Naive thymus-derived CD4-positive, alpha-beta T cell (primary cell): ENCODE data around the gene PCSK7. TPM values are rescaled to one million over a fixed set of nuclear protein-coding genes. Genes with fewer than 3 reads are reported as not detected.
"Not testable (repeated sequence)": the region's sequence is repeated elsewhere in the genome, so short reads cannot be mapped to it uniquely, and the experiment has no call there.

Source experiments
- ATAC-seq: fragments of 150-1000 bp; cut with Tn5 transposase; 2 replicates; pipeline ENCODE4 v1.10.0; 2021; ENCODE audit warnings: mild to moderate bottlenecking, moderate library complexity
- CTCF ChIA-PET: fragments of 350-600 bp; sonication (Branson Sonifier 250); formaldehyde crosslinking; loops from one replicate; lab custom pipeline; 2021; ENCODE audit warnings: antibody characterized with exemption; lab: Charles Lee
- POLR2A ChIA-PET: fragments of 350-600 bp; sonication (Branson Sonifier 250); formaldehyde crosslinking; loops from one replicate; lab custom pipeline; 2021; ENCODE audit warnings: antibody characterized with exemption, inconsistent platforms; lab: Charles Lee
- DNase-seq, 9 donors: peaks; one replicate each; pipeline versions ENCODE4 v3.0.0 to v3.0.0-alpha.2; 2020 to 2022; ENCODE audit warnings: mixed read lengths in 1 of 9
- H3K27ac ChIP-seq: one replicate; pipeline ENCODE4 v1.7.0; 2013; ENCODE audit warnings: mild to moderate bottlenecking, low read depth, low read length, moderate library complexity
- H3K27me3 ChIP-seq, 2 donors: one replicate each; pipeline ENCODE4 v1.7.0; 2013; ENCODE audit warnings: low read length in 2 of 2, mild to moderate bottlenecking in 2 of 2, moderate library complexity in 2 of 2; ENCODE audit not compliant: control insufficient read depth in 2 of 2, insufficient read depth in 2 of 2
- H3K36me3 ChIP-seq, 3 experiments: 1 replicate in 2 of 3; 2 replicates in 1 of 3; pipeline ENCODE4 v1.7.0; 2013; ENCODE audit warnings: low read length in 3 of 3, mild to moderate bottlenecking in 3 of 3, moderate library complexity in 1 of 3; ENCODE audit not compliant: insufficient read depth in 3 of 3, control insufficient read depth in 2 of 3
- H3K4me1 ChIP-seq, 2 donors: one replicate each; pipeline ENCODE4 v1.7.0; 2013; ENCODE audit warnings: low read length in 2 of 2, mild to moderate bottlenecking in 2 of 2, moderate library complexity in 1 of 2; ENCODE audit not compliant: control insufficient read depth in 2 of 2, insufficient read depth in 2 of 2
- H3K4me3 ChIP-seq: 2 replicates; pipeline ENCODE4 v1.7.0; 2013; ENCODE audit warnings: mild to moderate bottlenecking, low read length
- H3K9me3 ChIP-seq, 3 experiments: 1 replicate in 2 of 3; 2 replicates in 1 of 3; pipeline ENCODE4 v1.7.0; 2013; ENCODE audit warnings: low read length in 3 of 3; ENCODE audit not compliant: control insufficient read depth in 2 of 3
- H3K27ac Mint-ChIP-seq, 9 donors: one replicate each; pipeline ENCODE4 v1.8.0; 2020 to 2022; ENCODE audit warnings: mixed read lengths in 9 of 9, mild to moderate bottlenecking in 8 of 9, moderate library complexity in 5 of 9, inconsistent platforms in 2 of 9
- H3K27me3 Mint-ChIP-seq, 5 donors: one replicate each; pipeline ENCODE4 v1.8.0; 2021 to 2022; ENCODE audit warnings: mixed read lengths in 5 of 5, mild to moderate bottlenecking in 1 of 5
- H3K36me3 Mint-ChIP-seq, 5 donors: one replicate each; pipeline ENCODE4 v1.8.0; 2020 to 2022; ENCODE audit warnings: mixed read lengths in 5 of 5, mild to moderate bottlenecking in 3 of 5, inconsistent platforms in 1 of 5
- H3K4me1 Mint-ChIP-seq, 7 donors: one replicate each; pipeline ENCODE4 v1.8.0; 2020 to 2022; ENCODE audit warnings: mixed read lengths in 7 of 7, mild to moderate bottlenecking in 3 of 7, inconsistent platforms in 1 of 7
- H3K4me3 Mint-ChIP-seq, 10 donors: one replicate each; pipeline ENCODE4 v1.8.0; 2020 to 2022; ENCODE audit warnings: mild to moderate bottlenecking in 10 of 10, mixed read lengths in 10 of 10, moderate library complexity in 6 of 10, inconsistent platforms in 2 of 10
- H3K9me3 Mint-ChIP-seq, 11 donors: one replicate each; pipeline ENCODE4 v1.8.0; 2020 to 2022; ENCODE audit warnings: mixed read lengths in 11 of 11, mild to moderate bottlenecking in 4 of 11, inconsistent platforms in 1 of 11, moderate library complexity in 1 of 11
- intact Hi-C, 2 donors: fragments of 100-400 bp; cut with micrococcal nuclease; formaldehyde crosslinking; loops; one replicate each; pipeline ENCODE4 v1.15.1; 2023
- polyA plus RNA-seq, 2 donors: library from polyadenylated mRNA; unstranded; fragments of 300-500 nt; fragmentation: Illumina TruSeq; gene quantifications; one replicate each; pipeline ENCODE4 v1.2.3, GENCODE V29; 2021
- total RNA-seq, 6 experiments: library from RNA in 5 of 6; stranded (reverse) in 5 of 6; gene quantifications; 1 replicate in 5 of 6; 2 replicates in 1 of 6; pipeline ENCODE4 v1.2.3 and lab custom pipeline; 2021 to 2026

PCSK7 gene
- total and polyA plus RNA-seq, 7 experiments from 2014 or later, result 45.4 to 319 (median 290) TPM

GRCh38 chr11:117271208-117271607 is 39.3 kb upstream of the PCSK7 start:
- H3K9me3 ChIP-seq, result no peaks in the 10 kb centered on the region
- CTCF ChIA-PET, result no interaction called here
- POLR2A ChIA-PET, result interaction anchor here (0.9 kb wide), 1 partner anchor 15 kb away, joined by 3 read pairs; no protein-coding TSS in a partner anchor
- H3K27me3 ChIP-seq, result no peaks in the 10 kb centered on the region
- Mint-ChIP-seq H3K9me3 (peaks cover 0 to 4% (median 0%) of the 10 kb centered on the region in 11 donors), H3K4me1 (peaks cover 0 to 7% (median 0%) of the 10 kb centered on the region in 7 donors), H3K4me3 (no peak overlapping the region), H3K36me3 (peaks cover 11 to 68% (median 41%) of the 10 kb centered on the region in 5 donors), H3K27ac (no peak overlapping the region), H3K27me3 (no peaks in the 10 kb centered on the region)
- peaks cover 0 to 6% (median 6%) of the 10 kb centered on the region in 3 experiments for H3K36me3 ChIP-seq
- intact Hi-C loops, result no loop called here
- H3K4me1 ChIP-seq, result peaks cover 0 to 17% of the 10 kb centered on the region in 2 donors
- no peak overlapping the region for H3K4me3 ChIP-seq
- DNase-seq (no peak), ATAC-seq (no peak)
- H3K27ac ChIP-seq, result no peak overlapping the region

- Histone ChIP-seq H3K27ac (no peak overlapping the region), H3K4me3 (no peak overlapping the region), H3K36me3 (peaks cover 0 to 6% (median 6%) of the 10 kb centered on the region in 3 experiments), H3K27me3 (no peaks in the 10 kb centered on the region), H3K9me3 (no peaks in the 10 kb centered on the region), H3K4me1 (peaks cover 0 to 5% of the 10 kb centered on the region in 2 donors)
- H3K4me1 Mint-ChIP-seq, result peaks cover 0 to 7% (median 0%) of the 10 kb centered on the region in 7 donors
- H3K4me3 Mint-ChIP-seq, result no peak overlapping the region
- CTCF ChIA-PET, result no interaction called here
- no peaks in the 10 kb centered on the region for H3K27me3 Mint-ChIP-seq
- H3K9me3 Mint-ChIP-seq, result peaks cover 0 to 4% (median 0%) of the 10 kb centered on the region in 11 donors
- intact Hi-C loops, result no loop called here
- no peak overlapping the region for H3K27ac Mint-ChIP-seq
- POLR2A ChIA-PET, result no interaction called here
- H3K36me3 Mint-ChIP-seq, result peaks cover 11 to 63% (median 35%) of the 10 kb centered on the region in 5 donors
- ATAC-seq, result no peak
- no peak for DNase-seq
Measured at GRCh38 chr11:117269856-117270255, 38.0 kb upstream of the PCSK7 start.

GRCh38 chr11:117265745-117266144 is 33.9 kb upstream of the PCSK7 start:
- ChIA-PET POLR2A (no interaction called here), CTCF (interaction anchor here (0.6 kb wide), 1 partner anchor 52 kb away, joined by 3 read pairs; no protein-coding TSS in a partner anchor)
- no peaks in the 10 kb centered on the region for H3K9me3 Mint-ChIP-seq
- Histone ChIP-seq H3K27me3 (no peaks in the 10 kb centered on the region), H3K36me3 (peaks cover 0 to 6% (median 0%) of the 10 kb centered on the region in 3 experiments), H3K9me3 (no peaks in the 10 kb centered on the region), H3K4me3 (no peak overlapping the region), H3K27ac (no peak overlapping the region), H3K4me1 (no peaks in the 10 kb centered on the region)
- DNase-seq (no peak), ATAC-seq (no peak)
- H3K27me3 Mint-ChIP-seq, result no peaks in the 10 kb centered on the region
- peaks cover 4 to 47% (median 23%) of the 10 kb centered on the region in 5 donors for H3K36me3 Mint-ChIP-seq
- H3K4me3 Mint-ChIP-seq, result no peak overlapping the region
- intact Hi-C loops, result no loop called here
- no peaks in the 10 kb centered on the region for H3K4me1 Mint-ChIP-seq
- H3K27ac Mint-ChIP-seq, result no peak overlapping the region

- H3K4me3 ChIP-seq, H3K9me3 ChIP-seq, H3K27me3 Mint-ChIP-seq, DNase-seq, H3K27ac Mint-ChIP-seq, ATAC-seq, H3K27me3 ChIP-seq, CTCF ChIA-PET, H3K4me1 Mint-ChIP-seq, H3K36me3 ChIP-seq, intact Hi-C loops, H3K27ac ChIP-seq, H3K4me3 Mint-ChIP-seq, H3K4me1 ChIP-seq, H3K9me3 Mint-ChIP-seq: not testable (repeated sequence)
- peaks cover 4 to 50% (median 22%) of the 10 kb centered on the region in 5 donors for H3K36me3 Mint-ChIP-seq
- POLR2A ChIA-PET, result interaction anchor here (0.7 kb wide), 1 partner anchor 492 kb away, joined by 3 read pairs; the partner anchor contains the start of gene BUD13
Measured at GRCh38 chr11:117264624-117265323, 32.9 kb upstream of the PCSK7 start.

- ATAC-seq, result no peak
- Mint-ChIP-seq H3K4me1 (peaks cover 0 to 5% (median 4%) of the 10 kb centered on the region in 7 donors), H3K36me3 (peaks cover 4 to 49% (median 27%) of the 10 kb centered on the region in 5 donors), H3K27me3 (no peaks in the 10 kb centered on the region), H3K27ac (no peak overlapping the region), H3K4me3 (no peak overlapping the region), H3K9me3 (no peaks in the 10 kb centered on the region)
- no peak for DNase-seq
- Histone ChIP-seq H3K27ac (no peak overlapping the region), H3K27me3 (no peaks in the 10 kb centered on the region), H3K4me3 (no peak overlapping the region), H3K36me3 (peaks cover 0 to 15% (median 4%) of the 10 kb centered on the region in 3 experiments), H3K9me3 (no peaks in the 10 kb centered on the region), H3K4me1 (no peaks in the 10 kb centered on the region)
- ChIA-PET POLR2A (no interaction called here), CTCF (no interaction called here)
- intact Hi-C loops, result no loop called here
Measured at GRCh38 chr11:117259417-117259816, 27.5 kb upstream of the PCSK7 start.

- no peaks in the 10 kb centered on the region for H3K9me3 ChIP-seq
- H3K4me3 ChIP-seq, result no peak overlapping the region
- ChIA-PET CTCF (no interaction called here), POLR2A (no interaction called here)
- peaks cover 0 to 21% (median 4%) of the 10 kb centered on the region in 3 experiments for H3K36me3 ChIP-seq
- Mint-ChIP-seq H3K4me3 (no peak overlapping the region), H3K36me3 (peaks cover 4 to 55% (median 30%) of the 10 kb centered on the region in 5 donors), H3K9me3 (no peaks in the 10 kb centered on the region), H3K27ac (no peak overlapping the region), H3K27me3 (no peaks in the 10 kb centered on the region), H3K4me1 (peaks cover 0 to 5% (median 4%) of the 10 kb centered on the region in 7 donors)
- no peak for ATAC-seq
- DNase-seq, result no peak
- intact Hi-C loops, result no loop called here
- no peak overlapping the region for H3K27ac ChIP-seq
- no peaks in the 10 kb centered on the region for H3K4me1 ChIP-seq
- no peaks in the 10 kb centered on the region for H3K27me3 ChIP-seq
Measured at GRCh38 chr11:117258576-117258975, 26.7 kb upstream of the PCSK7 start.
